GM06990 (cell line): ENCODE data around the gene AVL9.
"Not testable (repeated sequence)": the region's sequence is repeated elsewhere in the genome, so short reads cannot be mapped to it uniquely, and the experiment has no call there.

Experiments used
- DNase-seq: peaks from one replicate; pipeline ENCODE4 v3.0.0-alpha.2; 2011; ENCODE audit not compliant: insufficient read length; ENCODE audit errors: extremely low read depth
- H3K27me3 ChIP-seq: replicated peaks from 2 replicates; pipeline ENCODE4 v1.6.0; 2011; ENCODE audit warnings: low read length; ENCODE audit not compliant: control insufficient read depth, insufficient read depth
- H3K36me3 ChIP-seq: 2 replicates; pipeline ENCODE4 v1.5.1; 2011; ENCODE audit warnings: low read length; ENCODE audit not compliant: control insufficient read depth, insufficient read depth
- H3K4me3 ChIP-seq: replicated peaks from 2 replicates; pipeline ENCODE4 v1.5.1; 2011; ENCODE audit warnings: low read depth, mild to moderate bottlenecking, control low read depth, low read length
- TF ChIP-seq, protein P1 (sequence below): IDR thresholded peaks from 2 replicates; pipeline ENCODE4 v1.5.1; 2011; ENCODE audit warnings: low read length, control low read depth, mild to moderate bottlenecking, inconsistent platforms; ENCODE audit not compliant: insufficient read depth, poor library complexity, severe bottlenecking

Gene AVL9

DNA sequence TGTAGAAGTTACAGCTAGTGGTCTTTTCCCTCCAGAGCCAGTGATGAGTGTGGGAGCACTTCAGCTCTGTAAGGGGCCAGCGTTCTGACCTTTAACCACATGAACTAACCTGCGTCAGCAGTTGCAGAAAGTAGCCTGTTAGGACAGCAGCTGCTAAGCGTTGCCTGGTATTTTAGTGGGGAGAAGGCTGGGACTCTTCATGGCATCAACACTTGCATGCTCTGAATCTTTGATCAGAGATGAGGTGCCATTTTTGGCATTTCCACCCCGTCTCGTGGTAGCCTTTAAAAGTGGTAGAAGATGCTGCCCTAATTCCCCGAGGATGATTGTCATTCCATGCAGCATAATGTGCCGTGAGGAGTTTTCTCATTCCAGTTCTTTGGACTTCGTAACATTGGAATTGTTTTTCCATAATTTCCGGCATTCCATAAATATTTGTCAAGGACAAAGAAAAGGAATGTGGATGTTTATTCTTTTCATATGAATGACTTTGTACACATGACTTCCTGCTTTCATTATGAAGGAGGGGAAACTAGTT lies 92.2 kb downstream of the AVL9 start:
- no peaks in the 10 kb centered on the region for H3K27me3 ChIP-seq
- H3K36me3 ChIP-seq = peaks cover 7% of the 10 kb centered on the region
- no peak for DNase-seq
- TF ChIP-seq, protein P1, sequence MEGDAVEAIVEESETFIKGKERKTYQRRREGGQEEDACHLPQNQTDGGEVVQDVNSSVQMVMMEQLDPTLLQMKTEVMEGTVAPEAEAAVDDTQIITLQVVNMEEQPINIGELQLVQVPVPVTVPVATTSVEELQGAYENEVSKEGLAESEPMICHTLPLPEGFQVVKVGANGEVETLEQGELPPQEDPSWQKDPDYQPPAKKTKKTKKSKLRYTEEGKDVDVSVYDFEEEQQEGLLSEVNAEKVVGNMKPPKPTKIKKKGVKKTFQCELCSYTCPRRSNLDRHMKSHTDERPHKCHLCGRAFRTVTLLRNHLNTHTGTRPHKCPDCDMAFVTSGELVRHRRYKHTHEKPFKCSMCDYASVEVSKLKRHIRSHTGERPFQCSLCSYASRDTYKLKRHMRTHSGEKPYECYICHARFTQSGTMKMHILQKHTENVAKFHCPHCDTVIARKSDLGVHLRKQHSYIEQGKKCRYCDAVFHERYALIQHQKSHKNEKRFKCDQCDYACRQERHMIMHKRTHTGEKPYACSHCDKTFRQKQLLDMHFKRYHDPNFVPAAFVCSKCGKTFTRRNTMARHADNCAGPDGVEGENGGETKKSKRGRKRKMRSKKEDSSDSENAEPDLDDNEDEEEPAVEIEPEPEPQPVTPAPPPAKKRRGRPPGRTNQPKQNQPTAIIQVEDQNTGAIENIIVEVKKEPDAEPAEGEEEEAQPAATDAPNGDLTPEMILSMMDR = no peak
- H3K4me3 ChIP-seq = no peak overlapping the region

DNA sequence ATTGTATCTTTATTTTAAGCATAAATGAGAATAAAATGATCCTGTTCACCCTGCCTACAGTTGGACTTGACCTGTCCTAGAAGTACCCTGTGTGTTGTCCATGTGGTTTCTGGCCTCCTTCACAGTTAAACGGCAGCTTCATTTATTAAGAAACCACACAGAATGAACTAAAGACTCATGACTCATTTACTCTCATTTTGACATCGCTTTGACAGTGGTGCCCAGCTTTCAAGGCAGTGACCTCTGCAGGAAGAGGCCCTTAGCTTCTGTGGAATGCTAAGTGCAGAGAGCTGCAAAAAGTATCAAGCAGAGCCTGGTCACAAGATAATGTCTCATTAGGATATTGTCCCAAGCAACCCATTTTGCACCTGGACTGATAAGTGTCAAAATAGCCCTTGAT lies 93.4 kb downstream of the AVL9 start:
- H3K27me3 ChIP-seq = no peaks in the 10 kb centered on the region
- no peak overlapping the region for H3K4me3 ChIP-seq
- DNase-seq = no peak
- peaks cover 6% of the 10 kb centered on the region for H3K36me3 ChIP-seq
- TF ChIP-seq, protein P1 = no peak

DNA sequence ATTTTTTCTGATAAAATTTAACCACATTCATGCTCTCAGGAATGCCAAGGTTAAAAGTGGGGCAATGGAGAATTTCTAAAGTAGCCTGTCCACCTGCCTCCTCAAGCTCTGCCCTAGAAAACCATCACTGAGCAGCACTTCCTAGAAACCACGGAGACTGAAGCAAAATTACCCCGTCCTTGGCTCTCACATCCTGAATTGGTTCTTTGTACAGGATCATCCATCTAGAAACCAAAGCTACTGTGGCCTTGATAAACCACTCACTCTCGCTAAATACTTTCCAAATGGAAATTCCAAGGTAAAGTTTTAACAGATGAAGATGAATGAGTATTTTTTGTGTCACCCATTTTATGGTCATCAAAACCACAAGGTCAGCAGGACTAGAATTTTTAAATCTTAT lies 96.6 kb downstream of the AVL9 start:
- no peaks in the 10 kb centered on the region for H3K27me3 ChIP-seq
- no peak overlapping the region for H3K4me3 ChIP-seq
- TF ChIP-seq, protein P1 = no peak
- H3K36me3 ChIP-seq = no peaks in the 10 kb centered on the region; the same call in 1 of the 2 replicates
- no peak for DNase-seq

DNA sequence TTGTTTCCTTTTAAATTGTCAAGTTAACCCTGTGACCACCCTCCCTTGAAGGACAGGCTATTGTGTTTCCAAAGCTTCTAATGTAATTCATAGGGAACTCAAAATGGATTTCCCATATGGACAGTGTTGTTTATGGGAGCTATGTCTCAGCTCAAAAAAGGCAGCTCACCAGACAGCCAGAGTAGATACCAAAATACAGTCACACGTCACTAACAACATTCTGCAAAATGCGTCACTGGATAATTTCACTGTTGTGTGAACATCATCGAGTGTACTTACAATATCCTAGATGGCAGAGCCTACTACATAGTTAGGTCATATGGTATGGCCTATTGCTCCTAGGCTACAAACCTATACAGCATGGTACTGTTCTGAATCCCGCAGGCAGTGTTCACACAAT lies 97.4 kb downstream of the AVL9 start:
- Histone ChIP-seq H3K4me3 (no peak overlapping the region), H3K27me3 (no peaks in the 10 kb centered on the region), H3K36me3 (no peaks in the 10 kb centered on the region; the same call in 1 of the 2 replicates)
- DNase-seq = no peak
- TF ChIP-seq, protein P1 = no peak

DNA sequence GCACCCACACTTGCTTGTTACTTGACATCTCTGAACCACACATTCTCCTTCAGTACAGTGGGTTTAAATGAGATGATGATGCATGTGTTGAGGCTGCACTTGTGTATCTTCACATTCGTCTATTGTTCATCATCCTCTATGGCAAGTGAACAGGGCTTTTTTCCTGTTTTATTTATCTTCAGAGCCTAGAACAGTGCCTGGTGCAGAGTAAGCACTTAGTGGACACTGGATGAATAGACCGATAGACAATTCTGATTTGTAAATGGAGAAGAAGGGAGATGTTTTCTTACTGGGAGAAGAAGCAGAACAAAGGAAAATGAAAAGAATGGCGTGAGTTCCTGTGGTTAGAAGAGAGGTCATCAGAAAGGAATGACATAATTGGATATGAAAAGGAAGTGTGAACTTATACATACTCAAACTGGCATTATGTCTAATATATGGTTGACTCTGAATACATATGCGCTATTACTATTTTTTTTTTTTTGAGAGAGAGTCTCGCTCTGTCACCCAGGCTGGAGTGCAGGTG lies 99.7 kb downstream of the AVL9 start:
- no peak for DNase-seq
- TF ChIP-seq, protein P1 = no peak
- H3K36me3 ChIP-seq = no peaks in the 10 kb centered on the region
- no peaks in the 10 kb centered on the region for H3K27me3 ChIP-seq
- no peak overlapping the region for H3K4me3 ChIP-seq

DNA sequence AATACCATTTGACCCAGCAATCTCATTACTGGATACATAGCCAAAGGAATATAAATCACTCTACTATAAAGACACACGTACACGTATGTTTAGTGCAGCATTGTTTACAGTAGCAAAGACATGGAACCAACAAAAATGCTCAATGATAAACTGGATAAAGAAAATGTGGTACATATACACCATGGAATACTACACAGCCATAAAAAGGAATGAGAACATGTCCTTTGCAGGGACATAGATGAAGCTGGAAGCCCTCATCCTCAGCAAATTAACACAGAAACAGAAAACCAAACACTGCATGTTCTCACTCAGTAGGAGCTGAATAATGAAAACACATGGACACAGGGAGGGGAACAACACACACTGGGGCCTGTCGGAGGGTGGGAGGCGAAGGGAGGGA lies 105.9 kb downstream of the AVL9 start:
- H3K36me3 ChIP-seq, H3K27me3 ChIP-seq, H3K4me3 ChIP-seq, DNase-seq: not testable (repeated sequence)
